MM.1S (cell line): ENCODE measurements around the gene MPZL1.

ENCODE experiments used
- EZH2 ChIP-seq: fragments of 300-600 bp; sonication (generic); optimal IDR thresholded peaks from 2 replicates; pipeline ENCODE3; 2017; ENCODE audit warnings: low read depth, mild to moderate bottlenecking, antibody characterized with exemption, low read length, mixed read lengths
- TF ChIP-seq, protein P1 (sequence below): fragments of 300-600 bp; sonication (generic); IDR thresholded peaks from 2 replicates; pipeline ENCODE4 v1.5.1; 2016; ENCODE audit warnings: antibody characterized with exemption, low read length, mixed read lengths

DNA sequence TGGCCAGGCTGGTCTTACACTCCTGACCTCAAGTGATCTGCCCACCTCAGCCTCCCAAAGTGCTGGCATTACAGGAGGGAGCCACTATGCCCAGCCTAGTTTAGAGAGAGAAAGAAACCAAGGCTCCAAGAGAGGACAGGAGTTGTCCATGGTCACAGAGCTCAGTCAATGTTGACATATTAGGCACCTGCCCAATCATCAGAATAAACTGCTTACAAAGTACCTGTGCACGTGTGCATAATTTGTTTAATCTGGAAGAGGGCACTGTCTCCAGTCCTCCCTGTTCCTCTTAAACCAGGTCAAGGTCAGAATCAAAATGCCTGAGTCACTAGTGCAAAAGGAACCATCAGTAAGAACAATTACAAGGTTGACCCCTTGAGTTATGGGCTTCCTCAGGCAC lies 20.3 kb upstream of the MPZL1 start:
- TF ChIP-seq, protein P1, sequence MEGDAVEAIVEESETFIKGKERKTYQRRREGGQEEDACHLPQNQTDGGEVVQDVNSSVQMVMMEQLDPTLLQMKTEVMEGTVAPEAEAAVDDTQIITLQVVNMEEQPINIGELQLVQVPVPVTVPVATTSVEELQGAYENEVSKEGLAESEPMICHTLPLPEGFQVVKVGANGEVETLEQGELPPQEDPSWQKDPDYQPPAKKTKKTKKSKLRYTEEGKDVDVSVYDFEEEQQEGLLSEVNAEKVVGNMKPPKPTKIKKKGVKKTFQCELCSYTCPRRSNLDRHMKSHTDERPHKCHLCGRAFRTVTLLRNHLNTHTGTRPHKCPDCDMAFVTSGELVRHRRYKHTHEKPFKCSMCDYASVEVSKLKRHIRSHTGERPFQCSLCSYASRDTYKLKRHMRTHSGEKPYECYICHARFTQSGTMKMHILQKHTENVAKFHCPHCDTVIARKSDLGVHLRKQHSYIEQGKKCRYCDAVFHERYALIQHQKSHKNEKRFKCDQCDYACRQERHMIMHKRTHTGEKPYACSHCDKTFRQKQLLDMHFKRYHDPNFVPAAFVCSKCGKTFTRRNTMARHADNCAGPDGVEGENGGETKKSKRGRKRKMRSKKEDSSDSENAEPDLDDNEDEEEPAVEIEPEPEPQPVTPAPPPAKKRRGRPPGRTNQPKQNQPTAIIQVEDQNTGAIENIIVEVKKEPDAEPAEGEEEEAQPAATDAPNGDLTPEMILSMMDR: no peak
- no peak for TF ChIP-seq EZH2
